NCI-H2029 treated with DMSO at 0.1 percent for 48 hours (cell line): ENCODE results near the gene PAXX.

ENCODE experiments used
- DNase-seq: peaks from one replicate; lab custom pipeline; 2025; lab: John Stamatoyannopoulos, UW

PAXX gene

GRCh38 chr9:136991993-136992818, at the start of gene PAXX:
Gene PAXX, plus strand, starts transcription at chr9:136992422. Its CDS starts 22 bp downstream, at chr9:136992444.
- DNase-seq: peak; percentile 31

- DNase-seq: no peak
Observed at GRCh38 chr9:136942881-136943230, 49.4 kb upstream of the PAXX start.

GRCh38 chr9:136943291-136944211, 48.7 kb upstream of the PAXX start:
- DNase-seq: no peak

GRCh38 chr9:136944212-136944518, 48.1 kb upstream of the PAXX start:
- DNase-seq: no peak

GRCh38 chr9:136944519-136945332, 47.5 kb upstream of the PAXX start, which contains the start of the genes C8G and FBXW5:
Gene C8G, plus strand, starts transcription at chr9:136945243. Its CDS starts 78 bp downstream, at chr9:136945321.
Gene FBXW5, minus strand, starts transcription at chr9:136944738. Its CDS starts 655 bp downstream, at chr9:136944083.
- DNase-seq: peak; percentile 81

GRCh38 chr9:136945333-136946227, 46.6 kb upstream of the PAXX start:
- DNase-seq: no peak

GRCh38 chr9:136946228-136947027, 45.8 kb upstream of the PAXX start:
- no peak for DNase-seq

- no peak for DNase-seq
Observed at GRCh38 chr9:136947028-136947891, 45.0 kb upstream of the PAXX start.

GRCh38 chr9:136947955-136948510, 44.2 kb upstream of the PAXX start:
- no peak for DNase-seq

GRCh38 chr9:136949239-136949816, 42.9 kb upstream of the PAXX start:
- no peak for DNase-seq

GRCh38 chr9:136949817-136950655, 42.2 kb upstream of the PAXX start:
- peak; percentile 67 for DNase-seq

GRCh38 chr9:136950656-136951276, 41.5 kb upstream of the PAXX start:
- no peak for DNase-seq

GRCh38 chr9:136951541-136952320, 40.5 kb upstream of the PAXX start, which contains the start of gene LCN12:
Gene LCN12, plus strand, starts transcription at chr9:136952273. Its CDS starts 55 bp downstream, at chr9:136952328.
- DNase-seq: no peak

- no peak for DNase-seq
Observed at GRCh38 chr9:136952321-136952850, 39.8 kb upstream of the PAXX start.

GRCh38 chr9:136952876-136953770, 39.1 kb upstream of the PAXX start:
- no peak for DNase-seq
